Stimulated activated naive CD4-positive, alpha-beta T cell treated with Interleukin-2 at 50 U/mL for 16 hours (primary cell): ENCODE measurements around the gene SLC4A3.
A peak's percentile ranks its signal among the peaks of the same experiment; 100 is the strongest.
"Not testable (repeated sequence)": the region's sequence is repeated elsewhere in the genome, so short reads cannot be mapped to it uniquely, and the experiment has no call there.

Experiments used
- DNase-seq: peaks from one replicate; lab custom pipeline; 2025; lab: John Stamatoyannopoulos, UW

The SLC4A3 gene

GRCh38 chr2:219681694-219682300 is 54.4 kb downstream of the SLC4A3 start:
- no peak for DNase-seq

GRCh38 chr2:219683474-219683873 is 56.0 kb downstream of the SLC4A3 start:
- not testable (repeated sequence) for DNase-seq

- peak; percentile 9 for DNase-seq
Measured at GRCh38 chr2:219684721-219685689, 57.6 kb downstream of the SLC4A3 start.

- no peak for DNase-seq
Measured at GRCh38 chr2:219687272-219687671, 59.8 kb downstream of the SLC4A3 start.

GRCh38 chr2:219687882-219688559 is 60.6 kb downstream of the SLC4A3 start:
- no peak for DNase-seq

- DNase-seq, result no peak
Measured at GRCh38 chr2:219688560-219689445, 61.4 kb downstream of the SLC4A3 start.

GRCh38 chr2:219689676-219690628 is 62.5 kb downstream of the SLC4A3 start:
- DNase-seq, result no peak

GRCh38 chr2:219691571-219691970 is 64.1 kb downstream of the SLC4A3 start:
- no peak for DNase-seq
